HepG2 (cell line): Measurements from ENCODE around the gene EBF4. TPM values are rescaled to one million over a fixed set of nuclear protein-coding genes. Genes with fewer than 3 reads are reported as not detected.

Experiments
- ATRX ChIP-seq: sonication (generic); formaldehyde crosslinking; IDR thresholded peaks from 2 replicates; pipeline ENCODE4 v1.4.0; 2020; ENCODE audit warnings: missing genetic modification reagents, borderline replicate concordance
- EZH2 ChIP-seq: conservative IDR thresholded peaks from 2 replicates; pipeline ENCODE4 v1.6.1; 2012; ENCODE audit warnings: mild to moderate bottlenecking, low read depth, low read length, moderate library complexity
- KDM5B ChIP-seq: sonication (generic); formaldehyde crosslinking; IDR thresholded peaks from 2 replicates; pipeline ENCODE4 v1.4.0; 2020; ENCODE audit warnings: missing genetic modification reagents, mild to moderate bottlenecking, borderline replicate concordance
- ZNF224 ChIP-seq: sonication (generic); formaldehyde crosslinking; IDR thresholded peaks from 2 replicates; pipeline ENCODE4 v1.5.0; 2020; ENCODE audit warnings: mild to moderate bottlenecking, missing genetic modification reagents
- ZNF296 ChIP-seq: sonication (generic); formaldehyde crosslinking; conservative IDR thresholded peaks from 2 replicates; pipeline ENCODE4 v1.5.0; 2020; ENCODE audit warnings: mild to moderate bottlenecking, missing genetic modification reagents
- ZNF331 ChIP-seq: sonication (generic); formaldehyde crosslinking; IDR thresholded peaks from 2 replicates; pipeline ENCODE4 v1.4.0; 2020; ENCODE audit warnings: missing genetic modification reagents
- ZNF569 ChIP-seq: sonication (generic); formaldehyde crosslinking; IDR thresholded peaks from 2 replicates; pipeline ENCODE4 v1.5.0; 2020; ENCODE audit warnings: mild to moderate bottlenecking, missing genetic modification reagents, moderate library complexity, borderline replicate concordance
- ZNF605 ChIP-seq: sonication (generic); formaldehyde crosslinking; IDR thresholded peaks from 2 replicates; pipeline ENCODE4 v1.8.0; 2022; ENCODE audit warnings: mild to moderate bottlenecking, missing genetic modification reagents
- ZNF674 ChIP-seq: sonication (generic); formaldehyde crosslinking; IDR thresholded peaks from 2 replicates; pipeline ENCODE4 v1.5.0; 2020; ENCODE audit warnings: low read depth, mild to moderate bottlenecking, missing genetic modification reagents
- ZNF720 ChIP-seq: sonication (generic); formaldehyde crosslinking; IDR thresholded peaks from 2 replicates; pipeline ENCODE4 v1.4.0; 2020; ENCODE audit warnings: missing genetic modification reagents
- ZNF75D ChIP-seq: sonication (generic); formaldehyde crosslinking; IDR thresholded peaks from 2 replicates; pipeline ENCODE4 v1.8.1; 2023; ENCODE audit warnings: missing genetic modification reagents, mild to moderate bottlenecking, borderline replicate concordance
- ZNF781 ChIP-seq: sonication (generic); formaldehyde crosslinking; IDR thresholded peaks from 2 replicates; pipeline ENCODE4 v1.5.1; 2020; ENCODE audit warnings: borderline replicate concordance, mild to moderate bottlenecking, missing genetic modification reagents; ENCODE audit errors: not compliant biosample characterization
- ZNF782 ChIP-seq: sonication (generic); formaldehyde crosslinking; IDR thresholded peaks from 2 replicates; pipeline ENCODE4 v1.4.0; 2020; ENCODE audit warnings: missing genetic modification reagents, mild to moderate bottlenecking, borderline replicate concordance
- ZNF816 ChIP-seq: sonication (generic); formaldehyde crosslinking; IDR thresholded peaks from 2 replicates; pipeline ENCODE4 v1.8.0; 2022; ENCODE audit warnings: missing genetic modification reagents, mild to moderate bottlenecking, borderline replicate concordance
- polyA plus RNA-seq, 8 experiments: library from polyadenylated mRNA; depleted of rRNA in 3 of 8; stranded (reverse) in 7 of 8; unstranded in 1 of 8; fragments of >200 nt; fragmentation: Illumina TruSeq in 4 of 8; extraction: Trizol in 4 of 8; gene quantifications; 2 replicates each; pipeline versions ENCODE4 v1.2.1 to v1.2.3, GENCODE V29; 2011 to 2016; ENCODE audit warnings: low read depth in 4 of 8, missing spikeins in 1 of 8, mixed read lengths in 1 of 8; ENCODE audit not compliant: insufficient read depth in 1 of 8
- total RNA-seq, 5 experiments: library from RNA; depleted of rRNA; stranded (reverse); fragments of >200 nt; fragmentation: Illumina TruSeq; extraction: Trizol; gene quantifications; 2 replicates each; pipeline ENCODE4 v1.2.3, GENCODE V29; 2016; ENCODE audit warnings: low read depth in 1 of 5
- TF ChIP-seq, protein P1 (sequence below): sonication (generic); formaldehyde crosslinking; IDR thresholded peaks from 2 replicates; pipeline ENCODE4 v1.4.0; 2020; ENCODE audit warnings: missing genetic modification reagents
- TF ChIP-seq, protein P2 (sequence below): sonication (generic); formaldehyde crosslinking; IDR thresholded peaks from 2 replicates; pipeline ENCODE4 v1.4.0; 2020; ENCODE audit warnings: missing genetic modification reagents
- TF ChIP-seq, protein P3 (sequence below): fragments of 450-650 bp; IDR thresholded peaks from 2 replicates; pipeline ENCODE4 v1.6.1; 2016
- TF ChIP-seq, protein P4 (sequence below): sonication (generic); formaldehyde crosslinking; IDR thresholded peaks from 2 replicates; pipeline ENCODE4 v1.8.1; 2023; ENCODE audit warnings: mild to moderate bottlenecking, inconsistent platforms, moderate library complexity, missing genetic modification reagents, borderline replicate concordance
- TF ChIP-seq, protein P5 (sequence below): sonication (generic); formaldehyde crosslinking; IDR thresholded peaks from 2 replicates; pipeline ENCODE4 v1.9.0; 2021; ENCODE audit warnings: missing genetic modification reagents, borderline replicate concordance
- TF ChIP-seq, protein P6 (sequence below): IDR thresholded peaks from 2 replicates; pipeline ENCODE4 v1.6.1; 2016; ENCODE audit warnings: missing genetic modification reagents, missing compliant biosample characterization
- TF ChIP-seq, protein P7 (sequence below): sonication (generic); formaldehyde crosslinking; IDR thresholded peaks from 2 replicates; pipeline ENCODE4 v1.4.0; 2020; ENCODE audit warnings: missing genetic modification reagents, mild to moderate bottlenecking, borderline replicate concordance

EBF4 gene
- total and polyA plus RNA-seq, 2 of the 13 experiments (the other 11 are each of a cell fraction or from before 2014, with no cell fraction given): 0.84 to 2.2 TPM

DNA sequence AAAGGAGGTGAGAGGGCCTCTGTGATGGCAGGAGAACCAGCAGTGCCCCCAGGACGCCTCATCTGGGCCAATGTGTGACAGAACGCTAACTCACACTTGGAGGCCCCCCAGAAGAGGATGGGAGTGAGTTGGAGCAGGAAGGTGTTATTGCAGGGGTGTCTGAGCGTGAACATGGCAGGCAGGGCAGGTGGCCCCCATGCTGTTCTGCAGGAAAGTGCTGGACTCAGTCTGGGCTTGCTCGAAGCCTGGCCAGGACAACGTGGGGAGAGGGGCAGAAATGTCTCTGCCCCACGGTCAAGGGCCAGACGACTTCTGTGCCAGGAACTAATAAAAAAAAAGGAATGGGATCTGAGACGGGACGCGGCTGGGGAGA is 931 bp upstream of the EBF4 start (continued):
- TF ChIP-seq ZNF782 (CRISPR knock-in tag) (no peak), ZNF75D (no peak), ZNF816 (CRISPR knock-in tag) (0 out of 2 replicates have a peak, but pooled peaks have one; percentile 17), ATRX (no peak), ZNF605 (CRISPR knock-in tag) (0 out of 2 replicates have a peak, but pooled peaks have one; percentile 61), ZNF674 (CRISPR knock-in tag) (no peak), ZNF720 (CRISPR knock-in tag) (no peak), EZH2 (peak; percentile 46; the same call in 1 of the 2 replicates), KDM5B (CRISPR knock-in tag) (no peak), ZNF331 (CRISPR knock-in tag) (no peak), ZNF296 (no peak), ZNF781 (CRISPR knock-in tag) (no peak), ZNF224 (CRISPR knock-in tag) (no peak), ZNF569 (no peak)
- TF ChIP-seq, protein P1, sequence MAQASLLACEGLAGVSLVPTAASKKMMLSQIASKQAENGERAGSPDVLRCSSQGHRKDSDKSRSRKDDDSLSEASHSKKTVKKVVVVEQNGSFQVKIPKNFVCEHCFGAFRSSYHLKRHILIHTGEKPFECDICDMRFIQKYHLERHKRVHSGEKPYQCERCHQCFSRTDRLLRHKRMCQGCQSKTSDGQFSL (CRISPR knock-in tag): no peak
- TF ChIP-seq, protein P2, sequence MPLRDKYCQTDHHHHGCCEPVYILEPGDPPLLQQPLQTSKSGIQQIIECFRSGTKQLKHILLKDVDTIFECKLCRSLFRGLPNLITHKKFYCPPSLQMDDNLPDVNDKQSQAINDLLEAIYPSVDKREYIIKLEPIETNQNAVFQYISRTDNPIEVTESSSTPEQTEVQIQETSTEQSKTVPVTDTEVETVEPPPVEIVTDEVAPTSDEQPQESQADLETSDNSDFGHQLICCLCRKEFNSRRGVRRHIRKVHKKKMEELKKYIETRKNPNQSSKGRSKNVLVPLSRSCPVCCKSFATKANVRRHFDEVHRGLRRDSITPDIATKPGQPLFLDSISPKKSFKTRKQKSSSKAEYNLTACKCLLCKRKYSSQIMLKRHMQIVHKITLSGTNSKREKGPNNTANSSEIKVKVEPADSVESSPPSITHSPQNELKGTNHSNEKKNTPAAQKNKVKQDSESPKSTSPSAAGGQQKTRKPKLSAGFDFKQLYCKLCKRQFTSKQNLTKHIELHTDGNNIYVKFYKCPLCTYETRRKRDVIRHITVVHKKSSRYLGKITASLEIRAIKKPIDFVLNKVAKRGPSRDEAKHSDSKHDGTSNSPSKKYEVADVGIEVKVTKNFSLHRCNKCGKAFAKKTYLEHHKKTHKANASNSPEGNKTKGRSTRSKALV (CRISPR knock-in tag): 0 out of 2 replicates have a peak, but pooled peaks have one; percentile 9
- TF ChIP-seq, protein P3, sequence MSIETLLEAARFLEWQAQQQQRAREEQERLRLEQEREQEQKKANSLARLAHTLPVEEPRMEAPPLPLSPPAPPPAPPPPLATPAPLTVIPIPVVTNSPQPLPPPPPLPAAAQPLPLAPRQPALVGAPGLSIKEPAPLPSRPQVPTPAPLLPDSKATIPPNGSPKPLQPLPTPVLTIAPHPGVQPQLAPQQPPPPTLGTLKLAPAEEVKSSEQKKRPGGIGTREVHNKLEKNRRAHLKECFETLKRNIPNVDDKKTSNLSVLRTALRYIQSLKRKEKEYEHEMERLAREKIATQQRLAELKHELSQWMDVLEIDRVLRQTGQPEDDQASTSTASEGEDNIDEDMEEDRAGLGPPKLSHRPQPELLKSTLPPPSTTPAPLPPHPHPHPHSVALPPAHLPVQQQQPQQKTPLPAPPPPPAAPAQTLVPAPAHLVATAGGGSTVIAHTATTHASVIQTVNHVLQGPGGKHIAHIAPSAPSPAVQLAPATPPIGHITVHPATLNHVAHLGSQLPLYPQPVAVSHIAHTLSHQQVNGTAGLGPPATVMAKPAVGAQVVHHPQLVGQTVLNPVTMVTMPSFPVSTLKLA: no peak
- TF ChIP-seq, protein P4, sequence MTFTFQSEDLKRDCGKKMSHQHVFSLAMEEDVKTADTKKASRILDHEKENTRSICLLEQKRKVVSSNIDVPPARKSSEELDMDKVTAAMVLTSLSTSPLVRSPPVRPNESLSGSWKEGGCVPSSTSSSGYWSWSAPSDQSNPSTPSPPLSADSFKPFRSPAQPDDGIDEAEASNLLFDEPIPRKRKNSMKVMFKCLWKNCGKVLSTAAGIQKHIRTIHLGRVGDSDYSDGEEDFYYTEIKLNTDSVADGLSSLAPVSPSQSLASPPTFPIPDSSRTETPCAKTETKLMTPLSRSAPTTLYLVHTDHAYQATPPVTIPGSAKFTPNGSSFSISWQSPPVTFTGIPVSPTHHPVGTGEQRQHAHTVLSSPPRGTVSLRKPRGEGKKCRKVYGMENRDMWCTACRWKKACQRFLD (CRISPR knock-in tag): no peak
- TF ChIP-seq, protein P5, sequence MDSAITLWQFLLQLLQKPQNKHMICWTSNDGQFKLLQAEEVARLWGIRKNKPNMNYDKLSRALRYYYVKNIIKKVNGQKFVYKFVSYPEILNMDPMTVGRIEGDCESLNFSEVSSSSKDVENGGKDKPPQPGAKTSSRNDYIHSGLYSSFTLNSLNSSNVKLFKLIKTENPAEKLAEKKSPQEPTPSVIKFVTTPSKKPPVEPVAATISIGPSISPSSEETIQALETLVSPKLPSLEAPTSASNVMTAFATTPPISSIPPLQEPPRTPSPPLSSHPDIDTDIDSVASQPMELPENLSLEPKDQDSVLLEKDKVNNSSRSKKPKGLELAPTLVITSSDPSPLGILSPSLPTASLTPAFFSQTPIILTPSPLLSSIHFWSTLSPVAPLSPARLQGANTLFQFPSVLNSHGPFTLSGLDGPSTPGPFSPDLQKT (CRISPR knock-in tag): no peak
- TF ChIP-seq, protein P6, sequence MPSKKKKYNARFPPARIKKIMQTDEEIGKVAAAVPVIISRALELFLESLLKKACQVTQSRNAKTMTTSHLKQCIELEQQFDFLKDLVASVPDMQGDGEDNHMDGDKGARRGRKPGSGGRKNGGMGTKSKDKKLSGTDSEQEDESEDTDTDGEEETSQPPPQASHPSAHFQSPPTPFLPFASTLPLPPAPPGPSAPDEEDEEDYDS (CRISPR knock-in tag): no peak
- TF ChIP-seq, protein P7, sequence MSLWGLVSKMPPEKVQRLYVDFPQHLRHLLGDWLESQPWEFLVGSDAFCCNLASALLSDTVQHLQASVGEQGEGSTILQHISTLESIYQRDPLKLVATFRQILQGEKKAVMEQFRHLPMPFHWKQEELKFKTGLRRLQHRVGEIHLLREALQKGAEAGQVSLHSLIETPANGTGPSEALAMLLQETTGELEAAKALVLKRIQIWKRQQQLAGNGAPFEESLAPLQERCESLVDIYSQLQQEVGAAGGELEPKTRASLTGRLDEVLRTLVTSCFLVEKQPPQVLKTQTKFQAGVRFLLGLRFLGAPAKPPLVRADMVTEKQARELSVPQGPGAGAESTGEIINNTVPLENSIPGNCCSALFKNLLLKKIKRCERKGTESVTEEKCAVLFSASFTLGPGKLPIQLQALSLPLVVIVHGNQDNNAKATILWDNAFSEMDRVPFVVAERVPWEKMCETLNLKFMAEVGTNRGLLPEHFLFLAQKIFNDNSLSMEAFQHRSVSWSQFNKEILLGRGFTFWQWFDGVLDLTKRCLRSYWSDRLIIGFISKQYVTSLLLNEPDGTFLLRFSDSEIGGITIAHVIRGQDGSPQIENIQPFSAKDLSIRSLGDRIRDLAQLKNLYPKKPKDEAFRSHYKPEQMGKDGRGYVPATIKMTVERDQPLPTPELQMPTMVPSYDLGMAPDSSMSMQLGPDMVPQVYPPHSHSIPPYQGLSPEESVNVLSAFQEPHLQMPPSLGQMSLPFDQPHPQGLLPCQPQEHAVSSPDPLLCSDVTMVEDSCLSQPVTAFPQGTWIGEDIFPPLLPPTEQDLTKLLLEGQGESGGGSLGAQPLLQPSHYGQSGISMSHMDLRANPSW (CRISPR knock-in tag): no peak
